HepG2 (cell line): ENCODE measurements around the gene ZNF302. TPM values are rescaled to one million over a fixed set of nuclear protein-coding genes. Genes with fewer than 3 reads are reported as not detected.

Experiments used
- DR1 ChIP-seq: sonication (generic); formaldehyde crosslinking; IDR thresholded peaks from 2 replicates; pipeline ENCODE4 v1.8.0; 2021; ENCODE audit warnings: mild to moderate bottlenecking, missing genetic modification reagents, inconsistent platforms
- FOXJ3 ChIP-seq: sonication (generic); formaldehyde crosslinking; IDR thresholded peaks from 2 replicates; pipeline ENCODE4 v1.4.0; 2020; ENCODE audit warnings: missing genetic modification reagents, mild to moderate bottlenecking, borderline replicate concordance
- FOXK1 ChIP-seq: sonication (generic); formaldehyde crosslinking; IDR thresholded peaks from 2 replicates; pipeline ENCODE4 v1.4.0; 2020; ENCODE audit warnings: low read depth, missing genetic modification reagents, borderline replicate concordance
- FOXP1 ChIP-seq, 2 experiments: fragments of 450-650 bp in 1 of 2; IDR thresholded peaks; 2 replicates each; pipeline ENCODE4 v1.6.1; 2017 to 2018; ENCODE audit warnings: antibody characterized with exemption in 1 of 2
- GATA4 ChIP-seq: sonication (generic); IDR thresholded peaks from 2 replicates; pipeline ENCODE4 v1.6.1; 2016; ENCODE audit warnings: antibody characterized with exemption, low read depth, borderline replicate concordance
- RCOR2 ChIP-seq: IDR thresholded peaks from 2 replicates; pipeline ENCODE4 v1.6.1; 2016; ENCODE audit warnings: missing biosample characterization, missing genetic modification reagents
- SMAD1 ChIP-seq: sonication (generic); formaldehyde crosslinking; IDR thresholded peaks from 2 replicates; pipeline ENCODE4 v1.4.0; 2020; ENCODE audit warnings: missing genetic modification reagents, low read depth, mild to moderate bottlenecking, borderline replicate concordance
- ZBTB38 ChIP-seq: sonication (generic); formaldehyde crosslinking; IDR thresholded peaks from 2 replicates; pipeline ENCODE4 v1.5.1; 2020; ENCODE audit warnings: mild to moderate bottlenecking, missing genetic modification reagents
- ZC3H4 ChIP-seq: sonication (generic); formaldehyde crosslinking; IDR thresholded peaks from 2 replicates; pipeline ENCODE4 v1.4.0; 2020; ENCODE audit warnings: missing genetic modification reagents, borderline replicate concordance
- ZKSCAN5 ChIP-seq: sonication (generic); formaldehyde crosslinking; IDR thresholded peaks from 2 replicates; pipeline ENCODE4 v1.5.1; 2020; ENCODE audit warnings: mild to moderate bottlenecking, missing genetic modification reagents
- ZNF235 ChIP-seq: sonication (generic); formaldehyde crosslinking; IDR thresholded peaks from 2 replicates; pipeline ENCODE4 v1.8.1; 2023; ENCODE audit warnings: mild to moderate bottlenecking, missing genetic modification reagents, borderline replicate concordance
- ZNF24 ChIP-seq: fragments of 450-650 bp; IDR thresholded peaks from 2 replicates; pipeline ENCODE4 v1.6.1; 2017; ENCODE audit warnings: antibody characterized with exemption, mild to moderate bottlenecking
- ZNF343 ChIP-seq: sonication (generic); formaldehyde crosslinking; IDR thresholded peaks from 2 replicates; pipeline ENCODE4 v1.4.0; 2020; ENCODE audit warnings: mild to moderate bottlenecking, missing genetic modification reagents
- ZNF430 ChIP-seq: sonication (generic); formaldehyde crosslinking; IDR thresholded peaks from 2 replicates; pipeline ENCODE4 v1.9.0; 2021; ENCODE audit warnings: mild to moderate bottlenecking, missing genetic modification reagents
- ZNF432 ChIP-seq: sonication (generic); formaldehyde crosslinking; IDR thresholded peaks from 2 replicates; pipeline ENCODE4 v1.5.0; 2020; ENCODE audit warnings: missing genetic modification reagents, mild to moderate bottlenecking, borderline replicate concordance
- ZNF83 ChIP-seq: sonication (generic); formaldehyde crosslinking; IDR thresholded peaks from 2 replicates; pipeline ENCODE4 v1.4.0; 2020; ENCODE audit warnings: missing genetic modification reagents, mild to moderate bottlenecking, borderline replicate concordance
- polyA plus RNA-seq, 8 experiments: library from polyadenylated mRNA; depleted of rRNA in 3 of 8; stranded (reverse) in 7 of 8; unstranded in 1 of 8; fragments of >200 nt; fragmentation: Illumina TruSeq in 4 of 8; extraction: Trizol in 4 of 8; gene quantifications; 2 replicates each; pipeline versions ENCODE4 v1.2.1 to v1.2.3, GENCODE V29; 2011 to 2016; ENCODE audit warnings: low read depth in 4 of 8, missing spikeins in 1 of 8, mixed read lengths in 1 of 8; ENCODE audit not compliant: insufficient read depth in 1 of 8
- total RNA-seq, 5 experiments: library from RNA; depleted of rRNA; stranded (reverse); fragments of >200 nt; fragmentation: Illumina TruSeq; extraction: Trizol; gene quantifications; 2 replicates each; pipeline ENCODE4 v1.2.3, GENCODE V29; 2016; ENCODE audit warnings: low read depth in 1 of 5
- TF ChIP-seq, protein P1 (sequence below): sonication (generic); formaldehyde crosslinking; IDR thresholded peaks from 2 replicates; pipeline ENCODE4 v1.4.0; 2020; ENCODE audit warnings: missing genetic modification reagents, borderline replicate concordance
- TF ChIP-seq, protein P2 (sequence below): IDR thresholded peaks from 2 replicates; pipeline ENCODE4 v1.6.1; 2016; ENCODE audit warnings: mild to moderate bottlenecking
- TF ChIP-seq, protein P3 (sequence below): sonication (generic); formaldehyde crosslinking; IDR thresholded peaks from 2 replicates; pipeline ENCODE4 v1.5.0; 2020; ENCODE audit warnings: mild to moderate bottlenecking, missing genetic modification reagents, moderate library complexity

The ZNF302 gene
- total and polyA plus RNA-seq, 2 of the 13 experiments (the other 11 are each of a cell fraction or from before 2014, with no cell fraction given): not detected

DNA sequence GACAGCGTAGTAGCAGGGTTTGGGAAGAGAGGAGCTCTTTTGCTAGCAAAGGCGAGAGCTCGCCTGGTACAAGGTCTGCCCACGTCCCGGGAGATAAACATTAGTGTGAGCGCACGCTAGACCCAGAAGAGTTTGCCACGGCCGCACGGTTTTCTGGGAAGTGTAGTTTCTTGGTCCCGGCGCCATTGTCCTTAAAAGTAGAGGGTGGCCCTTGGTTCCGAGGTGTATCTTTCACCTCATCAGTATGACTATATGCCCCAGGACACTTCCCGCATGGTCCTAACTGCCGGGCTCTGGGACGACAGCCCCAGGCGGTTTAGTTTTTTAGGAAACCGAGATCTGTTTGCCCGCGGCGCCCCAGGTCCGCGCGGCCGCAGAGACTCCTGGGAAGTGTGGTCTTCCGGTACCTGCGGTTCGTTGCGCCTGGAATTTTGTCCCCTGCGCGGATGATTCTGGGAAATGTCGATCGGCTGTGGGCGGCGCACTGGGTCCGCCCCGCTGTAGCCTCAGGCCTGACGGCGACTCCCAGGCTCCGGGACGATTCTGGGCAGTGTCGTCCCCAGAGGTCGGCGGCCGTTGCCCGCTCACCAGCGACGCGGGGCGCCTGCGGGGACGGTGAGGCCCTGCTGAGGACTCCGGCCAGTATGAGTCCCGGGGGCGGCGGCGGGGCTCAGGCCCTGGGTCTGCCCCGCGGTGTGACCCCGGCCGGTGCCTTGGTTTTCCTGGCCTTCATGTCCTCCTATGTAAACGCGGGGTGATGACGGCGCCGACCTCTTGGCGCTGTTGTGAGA, 56.5 kb downstream of the ZNF302 start, which contains the start of gene ZNF181 (continued):
- TF ChIP-seq, protein P1, sequence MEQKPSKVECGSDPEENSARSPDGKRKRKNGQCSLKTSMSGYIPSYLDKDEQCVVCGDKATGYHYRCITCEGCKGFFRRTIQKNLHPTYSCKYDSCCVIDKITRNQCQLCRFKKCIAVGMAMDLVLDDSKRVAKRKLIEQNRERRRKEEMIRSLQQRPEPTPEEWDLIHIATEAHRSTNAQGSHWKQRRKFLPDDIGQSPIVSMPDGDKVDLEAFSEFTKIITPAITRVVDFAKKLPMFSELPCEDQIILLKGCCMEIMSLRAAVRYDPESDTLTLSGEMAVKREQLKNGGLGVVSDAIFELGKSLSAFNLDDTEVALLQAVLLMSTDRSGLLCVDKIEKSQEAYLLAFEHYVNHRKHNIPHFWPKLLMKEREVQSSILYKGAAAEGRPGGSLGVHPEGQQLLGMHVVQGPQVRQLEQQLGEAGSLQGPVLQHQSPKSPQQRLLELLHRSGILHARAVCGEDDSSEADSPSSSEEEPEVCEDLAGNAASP (CRISPR knock-in tag): peak; percentile 80
- TF ChIP-seq ZNF430 (CRISPR knock-in tag) (peak; percentile 80; the same call in 1 of the 2 replicates), ZNF83 (no peak), SMAD1 (CRISPR knock-in tag) (no peak), DR1 (CRISPR knock-in tag) (no peak; the same call in none of the 2 replicates), ZNF24 (no peak), GATA4 (no peak; the same call in 1 of the 2 replicates), FOXK1 (CRISPR knock-in tag) (peak; percentile 72), FOXJ3 (CRISPR knock-in tag) (peak; percentile 37; the same call in 1 of the 2 replicates), RCOR2 (no peak), ZNF432 (CRISPR knock-in tag) (no peak), FOXP1 (IDR thresholded peaks at IDR 0.05) (no peak), FOXP1 (CRISPR knock-in tag; IDR thresholded peaks at IDR 0.05) (no peak; the same call in 1 of the 2 replicates), ZBTB38 (peak; percentile 67; the same call in 1 of the 2 replicates), ZNF235 (CRISPR knock-in tag) (0 out of 2 replicates have a peak, but pooled peaks have one; percentile 73), ZKSCAN5 (CRISPR knock-in tag) (no peak), ZC3H4 (CRISPR knock-in tag) (no peak), ZNF343 (CRISPR knock-in tag) (peak; percentile 86)
- TF ChIP-seq, protein P2, sequence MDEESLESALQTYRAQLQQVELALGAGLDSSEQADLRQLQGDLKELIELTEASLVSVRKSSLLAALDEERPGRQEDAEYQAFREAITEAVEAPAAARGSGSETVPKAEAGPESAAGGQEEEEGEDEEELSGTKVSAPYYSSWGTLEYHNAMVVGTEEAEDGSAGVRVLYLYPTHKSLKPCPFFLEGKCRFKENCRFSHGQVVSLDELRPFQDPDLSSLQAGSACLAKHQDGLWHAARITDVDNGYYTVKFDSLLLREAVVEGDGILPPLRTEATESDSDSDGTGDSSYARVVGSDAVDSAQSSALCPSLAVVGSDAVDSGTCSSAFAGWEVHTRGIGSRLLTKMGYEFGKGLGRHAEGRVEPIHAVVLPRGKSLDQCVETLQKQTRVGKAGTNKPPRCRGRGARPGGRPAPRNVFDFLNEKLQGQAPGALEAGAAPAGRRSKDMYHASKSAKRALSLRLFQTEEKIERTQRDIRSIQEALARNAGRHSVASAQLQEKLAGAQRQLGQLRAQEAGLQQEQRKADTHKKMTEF (CRISPR knock-in tag): peak; percentile 89
- TF ChIP-seq, protein P3, sequence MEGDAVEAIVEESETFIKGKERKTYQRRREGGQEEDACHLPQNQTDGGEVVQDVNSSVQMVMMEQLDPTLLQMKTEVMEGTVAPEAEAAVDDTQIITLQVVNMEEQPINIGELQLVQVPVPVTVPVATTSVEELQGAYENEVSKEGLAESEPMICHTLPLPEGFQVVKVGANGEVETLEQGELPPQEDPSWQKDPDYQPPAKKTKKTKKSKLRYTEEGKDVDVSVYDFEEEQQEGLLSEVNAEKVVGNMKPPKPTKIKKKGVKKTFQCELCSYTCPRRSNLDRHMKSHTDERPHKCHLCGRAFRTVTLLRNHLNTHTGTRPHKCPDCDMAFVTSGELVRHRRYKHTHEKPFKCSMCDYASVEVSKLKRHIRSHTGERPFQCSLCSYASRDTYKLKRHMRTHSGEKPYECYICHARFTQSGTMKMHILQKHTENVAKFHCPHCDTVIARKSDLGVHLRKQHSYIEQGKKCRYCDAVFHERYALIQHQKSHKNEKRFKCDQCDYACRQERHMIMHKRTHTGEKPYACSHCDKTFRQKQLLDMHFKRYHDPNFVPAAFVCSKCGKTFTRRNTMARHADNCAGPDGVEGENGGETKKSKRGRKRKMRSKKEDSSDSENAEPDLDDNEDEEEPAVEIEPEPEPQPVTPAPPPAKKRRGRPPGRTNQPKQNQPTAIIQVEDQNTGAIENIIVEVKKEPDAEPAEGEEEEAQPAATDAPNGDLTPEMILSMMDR (CRISPR knock-in tag): peak; percentile 41
